SH-SY5Y (cell line): Measurements from ENCODE around the gene FANCL.

Experiments
- GATA2 ChIP-seq: IDR thresholded peaks from 2 replicates; pipeline ENCODE4 v1.6.1; 2011; ENCODE audit warnings: mild to moderate bottlenecking, low read depth, low read length
- GATA3 ChIP-seq: IDR thresholded peaks from 2 replicates; pipeline ENCODE4 v1.6.1; 2011; ENCODE audit warnings: low read depth, mild to moderate bottlenecking, low read length, moderate library complexity

DNA sequence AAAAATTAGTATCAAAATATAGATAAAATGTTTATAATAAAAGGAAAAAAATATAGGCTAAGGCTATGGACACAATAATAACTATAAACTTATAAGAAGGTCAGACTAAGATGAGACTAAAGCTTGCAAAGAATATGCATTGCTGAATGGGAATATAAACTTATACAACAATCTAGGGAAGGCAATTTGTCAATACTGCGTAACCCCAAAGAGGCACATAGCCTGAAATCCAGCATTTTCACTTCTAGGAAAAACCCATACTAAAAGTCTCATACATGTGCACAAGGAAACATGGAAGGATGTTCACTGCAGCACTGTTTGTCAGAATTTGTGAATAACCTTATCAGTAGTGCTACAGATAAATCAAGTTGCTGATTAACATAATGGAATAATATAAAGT lies 45.5 kb downstream of the FANCL start:
- TF ChIP-seq GATA2: no peak
- no peak for TF ChIP-seq GATA3
